ENCODE results near the gene FBXO15.

Gene FBXO15

GRCh38 chr18:74147779-74148542 lies at the start of gene FBXO15, which contains the start of gene TIMM21:
TSS of gene FBXO15 (minus strand) at chr18:74147834. CDS start at chr18:74147785, 49 bp downstream.
TSS of gene TIMM21 (plus strand) at chr18:74148523. CDS start at chr18:74148809, 286 bp downstream.
- peak; percentile 98 for DNase-seq

- DNase-seq: no peak
Observed at GRCh38 chr18:74196220-74197119, 48.8 kb upstream of the FBXO15 start.

- DNase-seq: no peak
Observed at GRCh38 chr18:74194691-74195090, 47.1 kb upstream of the FBXO15 start.

GRCh38 chr18:74191577-74191976 lies 43.9 kb upstream of the FBXO15 start:
- no peak for DNase-seq

GRCh38 chr18:74190086-74190485 lies 42.5 kb upstream of the FBXO15 start:
- no peak for DNase-seq

GRCh38 chr18:74186661-74187060 lies 39.0 kb upstream of the FBXO15 start:
- no peak for DNase-seq

- no peak for DNase-seq
Observed at GRCh38 chr18:74185860-74186259, 38.2 kb upstream of the FBXO15 start.

GRCh38 chr18:74184875-74185274 lies 37.2 kb upstream of the FBXO15 start:
- no peak for DNase-seq

GRCh38 chr18:74183130-74183529 lies 35.5 kb upstream of the FBXO15 start:
- DNase-seq: no peak

GRCh38 chr18:74182335-74182734 lies 34.7 kb upstream of the FBXO15 start:
- no peak for DNase-seq

- DNase-seq: no peak
Observed at GRCh38 chr18:74179623-74180199, 32.1 kb upstream of the FBXO15 start.

- DNase-seq: no peak
Observed at GRCh38 chr18:74178884-74179283, 31.2 kb upstream of the FBXO15 start.

- no peak for DNase-seq
Observed at GRCh38 chr18:74175658-74176057, 28.0 kb upstream of the FBXO15 start.

- no peak for DNase-seq
Observed at GRCh38 chr18:74173434-74173750, 25.8 kb upstream of the FBXO15 start.

GRCh38 chr18:74172697-74173433 lies 25.2 kb upstream of the FBXO15 start:
- no peak for DNase-seq

GRCh38 chr18:74171910-74172606 lies 24.4 kb upstream of the FBXO15 start:
- DNase-seq: no peak

GRCh38 chr18:74166386-74166785 lies 18.8 kb upstream of the FBXO15 start:
- no peak for DNase-seq

GRCh38 chr18:74163019-74163660 lies 15.5 kb upstream of the FBXO15 start:
- DNase-seq: no peak

GRCh38 chr18:74155276-74155675 lies 7.6 kb upstream of the FBXO15 start:
- DNase-seq: no peak

- no peak for DNase-seq
Observed at GRCh38 chr18:74154716-74155115, 7.1 kb upstream of the FBXO15 start.

GRCh38 chr18:74153793-74154192 lies 6.2 kb upstream of the FBXO15 start:
- no peak for DNase-seq

- DNase-seq: no peak
Observed at GRCh38 chr18:74153377-74153776, 5.7 kb upstream of the FBXO15 start.
